GM12873 (cell line): ENCODE data around the gene MCM7.

Experiments used
- TF ChIP-seq, protein P1 (sequence below): IDR thresholded peaks from 2 replicates; pipeline ENCODE4 v1.5.1; 2012; ENCODE audit warnings: low read depth, mild to moderate bottlenecking, moderate library complexity, low read length, control low read depth; ENCODE audit not compliant: insufficient read depth; ENCODE audit errors: missing control alignments

The MCM7 gene

GRCh38 chr7:100080907-100081534 is 20.2 kb downstream of the MCM7 start:
- TF ChIP-seq, protein P1, sequence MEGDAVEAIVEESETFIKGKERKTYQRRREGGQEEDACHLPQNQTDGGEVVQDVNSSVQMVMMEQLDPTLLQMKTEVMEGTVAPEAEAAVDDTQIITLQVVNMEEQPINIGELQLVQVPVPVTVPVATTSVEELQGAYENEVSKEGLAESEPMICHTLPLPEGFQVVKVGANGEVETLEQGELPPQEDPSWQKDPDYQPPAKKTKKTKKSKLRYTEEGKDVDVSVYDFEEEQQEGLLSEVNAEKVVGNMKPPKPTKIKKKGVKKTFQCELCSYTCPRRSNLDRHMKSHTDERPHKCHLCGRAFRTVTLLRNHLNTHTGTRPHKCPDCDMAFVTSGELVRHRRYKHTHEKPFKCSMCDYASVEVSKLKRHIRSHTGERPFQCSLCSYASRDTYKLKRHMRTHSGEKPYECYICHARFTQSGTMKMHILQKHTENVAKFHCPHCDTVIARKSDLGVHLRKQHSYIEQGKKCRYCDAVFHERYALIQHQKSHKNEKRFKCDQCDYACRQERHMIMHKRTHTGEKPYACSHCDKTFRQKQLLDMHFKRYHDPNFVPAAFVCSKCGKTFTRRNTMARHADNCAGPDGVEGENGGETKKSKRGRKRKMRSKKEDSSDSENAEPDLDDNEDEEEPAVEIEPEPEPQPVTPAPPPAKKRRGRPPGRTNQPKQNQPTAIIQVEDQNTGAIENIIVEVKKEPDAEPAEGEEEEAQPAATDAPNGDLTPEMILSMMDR: no peak

DNA sequence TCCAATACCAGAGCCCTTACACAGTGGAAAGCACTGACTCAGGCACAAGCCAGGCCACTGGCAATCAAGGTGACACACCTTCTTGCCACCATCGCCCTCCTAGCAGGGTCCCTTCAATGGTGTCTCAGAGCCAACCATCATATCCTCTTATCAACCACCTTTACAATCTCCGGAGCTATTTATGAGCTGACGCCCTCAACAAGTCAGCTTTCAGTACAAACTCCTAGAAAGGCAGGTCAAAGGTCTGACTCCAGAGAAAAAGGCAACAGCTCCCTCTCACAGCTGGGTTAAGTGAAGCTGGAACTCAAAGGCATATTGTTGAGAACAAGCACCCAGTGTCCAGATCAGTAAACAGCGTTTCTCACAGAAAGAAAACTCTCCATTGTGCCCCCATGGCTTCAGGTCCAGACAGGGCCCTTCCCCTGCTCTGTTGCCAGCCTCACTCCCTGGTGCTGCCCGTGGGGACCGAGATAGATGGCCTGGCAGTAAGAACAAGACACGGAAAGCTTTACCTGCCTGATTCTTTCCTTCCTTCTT is 22.1 kb downstream of the MCM7 start:
- TF ChIP-seq, protein P1: no peak

- TF ChIP-seq, protein P1: no peak
Observed at GRCh38 chr7:100077205-100077604, 24.0 kb downstream of the MCM7 start.

- TF ChIP-seq, protein P1: no peak
Observed at GRCh38 chr7:100075418-100075817, 25.8 kb downstream of the MCM7 start.

DNA sequence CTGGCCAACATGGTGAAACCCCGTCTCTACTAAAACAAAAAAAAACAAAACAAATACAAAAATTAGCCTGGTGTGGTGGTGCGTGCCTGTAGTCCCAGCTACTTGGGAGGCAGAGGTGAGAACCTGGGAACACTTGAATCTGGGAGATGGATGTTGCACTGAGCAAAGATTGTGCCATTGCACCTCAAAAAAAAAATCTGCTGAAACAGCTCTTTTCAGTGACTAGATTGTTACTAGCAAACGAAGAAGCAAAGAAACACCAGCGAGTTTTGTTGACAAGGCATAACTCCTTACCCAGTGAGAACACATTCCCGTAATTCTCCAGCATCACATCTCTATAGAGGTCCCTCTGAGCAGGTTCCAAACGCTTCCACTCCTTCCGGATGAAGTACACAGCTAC is 26.4 kb downstream of the MCM7 start:
- TF ChIP-seq, protein P1: no peak

DNA sequence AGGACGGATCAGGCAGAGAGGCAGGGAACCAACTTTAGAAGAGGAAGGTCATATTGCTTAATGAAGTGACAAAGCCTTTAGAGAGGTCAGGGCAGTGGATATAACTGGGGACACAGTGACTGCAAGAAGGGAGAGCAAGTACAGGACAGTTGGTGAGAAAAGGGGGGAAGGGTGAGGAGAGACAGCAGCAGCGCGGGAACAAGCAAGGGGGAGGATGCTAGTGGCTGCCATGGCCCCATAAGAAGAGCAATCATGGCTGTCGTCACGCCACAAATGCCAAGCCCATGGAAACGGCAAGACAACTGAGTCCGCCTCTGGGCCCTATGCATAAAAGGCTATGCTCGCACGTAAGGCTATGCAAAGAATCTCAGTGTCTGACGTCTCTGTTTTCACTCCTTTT is 28.7 kb downstream of the MCM7 start:
- TF ChIP-seq, protein P1: no peak

- TF ChIP-seq, protein P1: no peak
Observed at GRCh38 chr7:100071018-100071723, 30.0 kb downstream of the MCM7 start.
